Pons (tissue), 1 donor: ENCODE data around the gene LDLRAD3.

Source experiments
- DNase-seq: peaks from one replicate; pipeline ENCODE4 v3.0.0-alpha.2; 2016; ENCODE audit warnings: low spot score

The LDLRAD3 gene

DNA sequence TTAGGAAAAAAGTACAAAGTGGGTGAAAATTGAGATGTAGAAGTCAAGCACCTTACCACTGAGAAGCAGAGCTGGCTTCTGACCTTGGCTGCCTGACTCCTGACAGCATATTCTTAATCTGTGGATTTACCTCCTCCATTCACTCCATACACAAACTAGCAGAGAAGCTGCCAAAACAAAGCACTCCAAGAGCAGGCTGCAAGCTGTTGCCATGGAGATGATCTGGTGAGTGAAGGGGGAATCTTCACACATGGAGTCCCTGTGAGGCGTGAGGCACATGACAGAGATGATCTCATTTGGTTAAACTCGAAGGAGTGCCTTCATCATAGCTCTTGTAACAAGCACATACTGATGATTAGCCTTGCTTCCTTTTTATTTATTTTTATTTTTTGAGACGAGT is 329.2 kb downstream of the LDLRAD3 start:
- no peak for DNase-seq

DNA sequence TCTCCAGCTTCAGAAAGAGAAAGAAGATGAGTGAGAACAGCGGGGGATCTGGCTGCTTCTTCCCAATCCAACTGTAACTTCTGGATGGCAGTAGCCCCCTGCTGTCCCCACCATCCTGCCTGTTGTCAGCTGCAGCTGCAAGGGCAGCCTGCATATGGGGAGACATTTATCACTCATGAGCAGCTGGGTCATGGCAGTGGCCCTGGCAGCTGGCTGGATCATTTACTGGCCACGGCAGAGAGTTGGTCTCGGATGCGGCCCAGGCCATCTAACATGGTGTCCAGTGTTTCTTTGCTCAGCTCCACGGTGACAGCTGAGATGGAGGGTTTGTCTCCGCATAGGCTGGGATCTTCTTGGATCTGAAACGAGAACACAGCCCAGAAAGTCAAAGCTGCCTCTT is 330.6 kb downstream of the LDLRAD3 start:
- DNase-seq = no peak

DNA sequence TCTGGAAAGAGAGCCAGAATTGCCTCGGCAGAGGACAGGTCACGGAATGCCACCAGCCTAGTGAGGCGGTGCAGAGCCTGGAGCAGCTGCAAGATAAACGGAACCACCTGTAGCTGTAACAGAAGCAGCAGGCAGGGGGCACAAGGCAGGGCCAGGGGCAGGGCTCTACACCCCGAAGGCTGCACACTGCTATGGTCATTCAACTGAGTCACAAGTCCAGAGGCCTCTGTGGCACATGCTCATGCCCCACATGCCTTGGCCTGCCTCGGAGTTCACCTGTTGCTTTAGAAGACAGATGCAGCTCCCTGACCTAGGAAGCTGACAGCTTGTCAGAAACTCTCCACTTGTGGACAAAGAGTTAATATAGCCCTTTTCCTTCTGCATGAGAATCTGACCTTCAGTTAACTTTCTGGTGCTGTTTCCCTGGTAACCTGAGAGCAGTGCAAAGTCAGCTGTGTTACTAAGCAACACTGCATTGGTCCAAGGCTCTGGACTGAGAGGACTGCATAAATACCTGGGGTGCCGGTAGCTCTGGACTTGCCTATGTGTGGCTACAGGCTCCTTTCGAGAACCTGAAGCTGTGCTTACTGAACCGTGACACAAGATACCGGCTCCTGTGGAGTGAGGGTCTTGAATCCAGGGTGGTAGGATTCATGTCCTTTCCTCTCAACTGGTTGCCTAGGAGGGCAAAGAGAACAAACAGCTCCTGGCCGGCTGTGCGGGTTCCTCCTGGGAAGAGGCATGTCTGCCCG is 334.8 kb downstream of the LDLRAD3 start:
- DNase-seq = no peak

DNA sequence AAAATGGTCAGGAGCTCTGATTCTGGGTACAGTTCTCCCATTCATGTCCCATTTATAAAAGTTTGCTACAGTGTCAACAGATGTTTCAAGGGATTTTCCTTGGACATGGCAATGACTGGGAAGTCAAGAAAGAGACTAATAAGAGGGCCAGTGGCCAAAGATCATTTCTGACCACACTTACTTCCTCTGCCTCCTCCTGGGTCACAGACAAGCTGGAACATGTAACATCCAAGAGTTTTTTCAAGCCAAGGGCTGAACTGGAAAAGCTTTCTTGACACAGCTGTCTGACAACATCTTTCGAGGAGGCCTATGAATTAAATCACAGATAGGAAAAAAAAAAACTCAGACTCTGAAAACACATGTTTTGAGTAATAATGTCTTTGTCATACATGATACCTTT is 336.7 kb downstream of the LDLRAD3 start:
- no peak for DNase-seq
